ENCODE data around the gene TYW3. TPM values are rescaled to one million over a fixed set of nuclear protein-coding genes. Genes with fewer than 3 reads are reported as not detected.

The TYW3 gene
- 10 to 100 TPM; 11.1 to 14.6 (median 13.3) TPM for total RNA-seq

GRCh38 chr1:74732960-74733603 lies at the start of gene TYW3, which contains the start of gene CRYZ:
TSS of gene TYW3 (plus strand) at chr1:74733152. CDS start at chr1:74733245, 93 bp downstream.
TSS of gene CRYZ (minus strand) at chr1:74733050. CDS start at chr1:74724821, 8,229 bp downstream.
- H3K36me3 ChIP-seq, result peaks cover 0 to 30% (median 6%) of the 10 kb centered on the region in 3 donors
- peak; percentile 80 to 94 for TF ChIP-seq EP300 (IDR thresholded peaks at IDR 0.05)
- TF ChIP-seq POLR2A (IDR thresholded peaks at IDR 0.05), result peak in 1 of 2 donors; percentile 54
- peak in 1 of 5 experiments; percentile 48 for TF ChIP-seq CTCF (IDR thresholded peaks at IDR 0.05)
- no peaks in the 10 kb centered on the region for H3K9me3 ChIP-seq
- H3K4me3 ChIP-seq, result peak within 1 kb of the TSS; percentile 56 to 83 (median 70)
- no peaks in the 10 kb centered on the region for H3K27me3 ChIP-seq
- H3K27ac ChIP-seq, result peak within 1 kb of the TSS; percentile 63 to 90 (median 83)
- DNase-seq (ENCODE audit: low spot score in 2 of 2), result peak; percentile 77 to 92
- WGBS, 2 donors, result 0 to 1% methylated on average over 30 of the region's 30 CpGs
- peaks cover 0 to 33% (median 19%) of the 10 kb centered on the region in 4 donors for H3K4me1 ChIP-seq

GRCh38 chr1:74683656-74684055 lies 49.3 kb upstream of the TYW3 start:
- DNase-seq (ENCODE audit: low spot score in 2 of 2), result no peak
- H3K4me3 ChIP-seq, result no peak overlapping the region
- no peak overlapping the region for H3K27ac ChIP-seq
- TF ChIP-seq CTCF (IDR thresholded peaks at IDR 0.05), result no peak
- TF ChIP-seq POLR2A (IDR thresholded peaks at IDR 0.05), result no peak
- TF ChIP-seq EP300 (IDR thresholded peaks at IDR 0.05), result no peak
- H3K27me3 ChIP-seq, result no peaks in the 10 kb centered on the region
- no peaks in the 10 kb centered on the region for H3K4me1 ChIP-seq
- no peaks in the 10 kb centered on the region for H3K36me3 ChIP-seq
- H3K9me3 ChIP-seq, result no peaks in the 10 kb centered on the region

- no peaks in the 10 kb centered on the region for H3K9me3 ChIP-seq
- TF ChIP-seq EP300 (IDR thresholded peaks at IDR 0.05), result no peak
- no peak for TF ChIP-seq POLR2A (IDR thresholded peaks at IDR 0.05)
- TF ChIP-seq CTCF (IDR thresholded peaks at IDR 0.05), result no peak
- H3K4me3 ChIP-seq, result no peak overlapping the region
- H3K27me3 ChIP-seq, result no peaks in the 10 kb centered on the region
- H3K4me1 ChIP-seq, result no peaks in the 10 kb centered on the region
- H3K36me3 ChIP-seq, result no peaks in the 10 kb centered on the region
- 89 to 90% methylated on average over 2 of the region's 2 CpGs for whole genome bisulfite sequencing, 2 donors
- no peak overlapping the region for H3K27ac ChIP-seq
- no peak for DNase-seq (ENCODE audit: low spot score in 2 of 2)
These were observed 48.7 kb upstream of the TYW3 start for GRCh38 chr1:74684301-74684700.

- 85 to 88% methylated on average over 4 of the region's 4 CpGs for WGBS, 2 donors
- DNase-seq (ENCODE audit: low spot score in 2 of 2), result no peak
- H3K27ac ChIP-seq, result no peak overlapping the region
- H3K4me1 ChIP-seq, result no peaks in the 10 kb centered on the region
- H3K4me3 ChIP-seq, result no peak overlapping the region
- no peaks in the 10 kb centered on the region for H3K9me3 ChIP-seq
- TF ChIP-seq CTCF (IDR thresholded peaks at IDR 0.05) (no peak), EP300 (IDR thresholded peaks at IDR 0.05) (no peak), POLR2A (IDR thresholded peaks at IDR 0.05) (no peak)
- H3K27me3 ChIP-seq, result no peaks in the 10 kb centered on the region
- H3K36me3 ChIP-seq, result no peaks in the 10 kb centered on the region
These were observed 46.0 kb upstream of the TYW3 start for GRCh38 chr1:74686928-74687327.

GRCh38 chr1:74689621-74690363 lies 43.2 kb upstream of the TYW3 start:
- no peak overlapping the region for H3K4me3 ChIP-seq
- DNase-seq (ENCODE audit: low spot score in 2 of 2), result peak in 1 of 2 donors; percentile 78
- 19 to 23% methylated on average over 5 of the region's 5 CpGs for WGBS, 2 donors
- TF ChIP-seq POLR2A (IDR thresholded peaks at IDR 0.05) (no peak), EP300 (IDR thresholded peaks at IDR 0.05) (no peak), CTCF (IDR thresholded peaks at IDR 0.05) (peak; percentile 60 to 81 (median 76))
- no peaks in the 10 kb centered on the region for H3K36me3 ChIP-seq
- no peaks in the 10 kb centered on the region for H3K9me3 ChIP-seq
- H3K4me1 ChIP-seq, result no peaks in the 10 kb centered on the region
- H3K27ac ChIP-seq, result no peak overlapping the region
- H3K27me3 ChIP-seq, result no peaks in the 10 kb centered on the region

Measured in tibial nerve (tissue), 4 donors.